Bronchial epithelial cell (primary cell): ENCODE measurements around the gene KCTD5. TPM values are rescaled to one million over a fixed set of nuclear protein-coding genes. Genes with fewer than 3 reads are reported as not detected.

Experiments
- DNase-seq: peaks from one replicate; pipeline ENCODE4 v3.0.0-alpha.2; 2010; ENCODE audit warnings: low read depth
- FAIRE-seq: peaks from 2 replicates; lab custom pipeline; 2011; peaks lifted over from hg19 to GRCh38; lab: Jason Lieb, UNC
- H3K27me3 ChIP-seq: 2 replicates; pipeline ENCODE4 v1.5.1; 2011; ENCODE audit warnings: low read length; ENCODE audit not compliant: control insufficient read depth, insufficient read depth
- H3K36me3 ChIP-seq: 2 replicates; pipeline ENCODE4 v1.5.1; 2011; ENCODE audit warnings: low read length; ENCODE audit not compliant: control insufficient read depth, insufficient read depth
- H3K4me3 ChIP-seq: 2 replicates; pipeline ENCODE4 v1.5.1; 2011; ENCODE audit warnings: mild to moderate bottlenecking, low read depth, low read length, control low read depth
- CTCF ChIP-seq: IDR thresholded peaks from 2 replicates; pipeline ENCODE4 v1.5.1; 2011; ENCODE audit warnings: mild to moderate bottlenecking, moderate library complexity, low read length, control low read depth, inconsistent platforms; ENCODE audit not compliant: insufficient read depth, severe bottlenecking
- total RNA-seq: library from RNA; depleted of rRNA; stranded (reverse); fragments of >200 nt; gene quantifications from 2 replicates; pipeline ENCODE4 v1.2.1, GENCODE V29; 2014

The KCTD5 gene
- total RNA-seq, 1 donor from 2014 or later, result 28.4 TPM

- FAIRE-seq (no peak), DNase-seq (no peak)
- Histone ChIP-seq H3K4me3 (no peak overlapping the region), H3K27me3 (no peaks in the 10 kb centered on the region), H3K36me3 (peaks cover 33% of the 10 kb centered on the region)
- TF ChIP-seq CTCF, result no peak
Measured at GRCh38 chr16:2698103-2698870, 16.0 kb downstream of the KCTD5 start.

- FAIRE-seq (no peak), DNase-seq (no peak)
- no peaks in the 10 kb centered on the region for H3K27me3 ChIP-seq
- H3K4me3 ChIP-seq, result no peak overlapping the region
- H3K36me3 ChIP-seq, result peaks cover 35% of the 10 kb centered on the region
- no peak for TF ChIP-seq CTCF
Measured at GRCh38 chr16:2698965-2699750, 16.8 kb downstream of the KCTD5 start.

- FAIRE-seq, result no peak
- H3K36me3 ChIP-seq, result peaks cover 39% of the 10 kb centered on the region
- no peak for TF ChIP-seq CTCF
Measured at GRCh38 chr16:2699791-2700600, 17.7 kb downstream of the KCTD5 start.

GRCh38 chr16:2700786-2701185 is 18.5 kb downstream of the KCTD5 start:
- no peak overlapping the region for H3K4me3 ChIP-seq
- no peak for DNase-seq
- FAIRE-seq, result no peak
- H3K36me3 ChIP-seq, result peaks cover 45% of the 10 kb centered on the region
- H3K27me3 ChIP-seq, result no peaks in the 10 kb centered on the region
- no peak for TF ChIP-seq CTCF

More at GRCh38 chr16:2699791-2700600, 17.7 kb downstream of the KCTD5 start:
- no peak for DNase-seq
- Histone ChIP-seq H3K27me3 (no peaks in the 10 kb centered on the region), H3K4me3 (no peak overlapping the region)

- DNase-seq (no peak), FAIRE-seq (no peak)
- H3K36me3 ChIP-seq, result peaks cover 48% of the 10 kb centered on the region
- no peak overlapping the region for H3K4me3 ChIP-seq
- no peaks in the 10 kb centered on the region for H3K27me3 ChIP-seq
- no peak for TF ChIP-seq CTCF
Measured at GRCh38 chr16:2701272-2701671, 18.9 kb downstream of the KCTD5 start.
